Measurements from ENCODE around the gene LATS2.

Gene LATS2

GRCh38 chr13:21040120-21040826 lies 21.1 kb downstream of the LATS2 start:
- ATAC-seq: no peak
- no peak for TF ChIP-seq CSRNP3 (CRISPR knock-in tag; IDR thresholded peaks at IDR 0.05)
- no peak for TF ChIP-seq ZNF70 (CRISPR knock-in tag; IDR thresholded peaks at IDR 0.05)
- TF ChIP-seq SNAI2 (CRISPR knock-in tag; IDR thresholded peaks at IDR 0.05): no peak
- TF ChIP-seq ZFP3 (CRISPR knock-in tag; IDR thresholded peaks at IDR 0.05): no peak
- TF ChIP-seq TCF4 (CRISPR knock-in tag; IDR thresholded peaks at IDR 0.05; ENCODE audit: borderline replicate concordance): no peak
- TF ChIP-seq POU6F1 (CRISPR knock-in tag; IDR thresholded peaks at IDR 0.05; ENCODE audit: borderline replicate concordance, low read depth): no peak
- no peak for TF ChIP-seq BACH2 (CRISPR knock-in tag; IDR thresholded peaks at IDR 0.05; ENCODE audit: borderline replicate concordance)
- no peak for TF ChIP-seq ISL1 (CRISPR knock-in tag; IDR thresholded peaks at IDR 0.05)
- no peak for TF ChIP-seq RARB (CRISPR knock-in tag; IDR thresholded peaks at IDR 0.05)
- no peak for TF ChIP-seq PPARA (CRISPR knock-in tag; IDR thresholded peaks at IDR 0.05; ENCODE audit: borderline replicate concordance)

GRCh38 chr13:21039097-21039800 lies 22.1 kb downstream of the LATS2 start:
- ATAC-seq: no peak; the same call in 2 of the 3 replicates
- no peak for TF ChIP-seq ARNTL (CRISPR knock-in tag; IDR thresholded peaks at IDR 0.05; ENCODE audit: borderline replicate concordance, low read depth)
- TF ChIP-seq ZNF8 (CRISPR knock-in tag; IDR thresholded peaks at IDR 0.05): no peak

- no peak for ATAC-seq
- TF ChIP-seq TOX (CRISPR knock-in tag; IDR thresholded peaks at IDR 0.05; ENCODE audit: borderline replicate concordance) (no peak), SNAI2 (CRISPR knock-in tag; IDR thresholded peaks at IDR 0.05) (no peak), ZNF565 (CRISPR knock-in tag; conservative IDR thresholded peaks at IDR 0.05; ENCODE audit: low read depth) (no peak), TCF4 (CRISPR knock-in tag; IDR thresholded peaks at IDR 0.05; ENCODE audit: borderline replicate concordance) (no peak), BACH2 (CRISPR knock-in tag; IDR thresholded peaks at IDR 0.05; ENCODE audit: borderline replicate concordance) (no peak), CSDC2 (CRISPR knock-in tag; IDR thresholded peaks at IDR 0.05) (no peak), PPARA (CRISPR knock-in tag; IDR thresholded peaks at IDR 0.05; ENCODE audit: borderline replicate concordance) (no peak)
These were observed 23.7 kb downstream of the LATS2 start for GRCh38 chr13:21037656-21038055.

- no peak for ATAC-seq
- TF ChIP-seq ZNF8 (CRISPR knock-in tag; IDR thresholded peaks at IDR 0.05) (no peak), ESRRG (CRISPR knock-in tag; IDR thresholded peaks at IDR 0.05) (no peak), GLIS3 (CRISPR knock-in tag; IDR thresholded peaks at IDR 0.05) (no peak), ZNF565 (CRISPR knock-in tag; conservative IDR thresholded peaks at IDR 0.05; ENCODE audit: low read depth) (no peak), BACH2 (CRISPR knock-in tag; IDR thresholded peaks at IDR 0.05; ENCODE audit: borderline replicate concordance) (no peak), ZC3H10 (CRISPR knock-in tag; IDR thresholded peaks at IDR 0.05) (no peak), CREB5 (CRISPR knock-in tag; IDR thresholded peaks at IDR 0.05; ENCODE audit: low read depth) (no peak), TSHZ2 (CRISPR knock-in tag; IDR thresholded peaks at IDR 0.05) (no peak), SNAI2 (CRISPR knock-in tag; IDR thresholded peaks at IDR 0.05) (no peak), ARNTL (CRISPR knock-in tag; IDR thresholded peaks at IDR 0.05; ENCODE audit: borderline replicate concordance, low read depth) (no peak), PATZ1 (CRISPR knock-in tag; IDR thresholded peaks at IDR 0.05; ENCODE audit: borderline replicate concordance) (no peak), ZFP30 (CRISPR knock-in tag; IDR thresholded peaks at IDR 0.05) (no peak)
These were observed 25.9 kb downstream of the LATS2 start for GRCh38 chr13:21035498-21035897.

Measured in SK-N-SH treated with all-trans-retinoic acid at 6 μM for 48 hours (cell line).